GM23338 (cell line): ENCODE measurements around the gene MCTP1. TPM values are rescaled to one million over a fixed set of nuclear protein-coding genes. Genes with fewer than 3 reads are reported as not detected.

Experiments
- ATAC-seq: fragments of 200-7000 bp; cut with Tn5 transposase; 3 replicates; pipeline ENCODE4 v1.9.1; 2020
- DNase-seq: peaks from one replicate; pipeline ENCODE4 v3.0.0-alpha.2; 2015; ENCODE audit warnings: low spot score
- H2AFZ ChIP-seq: fragments of 200-600 bp; sonication (generic); 2 replicates; pipeline ENCODE4 v1.8.0; 2016; ENCODE audit warnings: antibody characterized with exemption, mild to moderate bottlenecking, moderate library complexity
- H3F3A ChIP-seq: fragments of 200-600 bp; sonication (generic); replicated peaks from 2 replicates; pipeline ENCODE4 v1.8.0; 2017; ENCODE audit warnings: antibody characterized with exemption, mixed run types, low read depth
- H3K27ac ChIP-seq: fragments of 200-600 bp; sonication (generic); 2 replicates; pipeline ENCODE4 v1.6.1; 2016; ENCODE audit warnings: low read depth
- H3K27me3 ChIP-seq: fragments of 200-600 bp; sonication (generic); 2 replicates; pipeline ENCODE4 v1.8.0; 2016; ENCODE audit warnings: mild to moderate bottlenecking, mixed run types, moderate library complexity; ENCODE audit not compliant: insufficient read depth
- H3K36me3 ChIP-seq: fragments of 200-600 bp; sonication (generic); 2 replicates; pipeline ENCODE4 v1.8.0; 2016; ENCODE audit warnings: mild to moderate bottlenecking; ENCODE audit not compliant: insufficient read depth
- H3K4me1 ChIP-seq: fragments of 200-600 bp; sonication (generic); 2 replicates; pipeline ENCODE4 v1.8.0; 2016; ENCODE audit warnings: mild to moderate bottlenecking, moderate library complexity; ENCODE audit not compliant: insufficient read depth
- H3K4me2 ChIP-seq: fragments of 200-600 bp; sonication (generic); 2 replicates; pipeline ENCODE4 v1.7.1; 2017; ENCODE audit warnings: mixed run types
- H3K4me3 ChIP-seq: fragments of 200-600 bp; sonication (generic); 2 replicates; pipeline ENCODE4 v1.6.1; 2016; ENCODE audit warnings: mixed run types
- H3K79me2 ChIP-seq: fragments of 200-600 bp; sonication (generic); replicated peaks from 2 replicates; pipeline ENCODE4 v1.8.0; 2017; ENCODE audit warnings: mild to moderate bottlenecking; ENCODE audit not compliant: insufficient read depth
- H3K9me2 ChIP-seq: fragments of 200-600 bp; sonication (generic); 2 replicates; pipeline ENCODE4 v1.8.0; 2017; ENCODE audit not compliant: insufficient read depth
- H4K20me1 ChIP-seq: fragments of 200-600 bp; sonication (generic); replicated peaks from 2 replicates; pipeline ENCODE4 v1.8.0; 2017; ENCODE audit warnings: mild to moderate bottlenecking; ENCODE audit not compliant: insufficient read depth
- H3K27ac Mint-ChIP-seq: 2 replicates; pipeline ENCODE4 v1.8.0; 2020; ENCODE audit warnings: inconsistent platforms, mild to moderate bottlenecking, moderate library complexity, mixed read lengths
- H3K27me3 Mint-ChIP-seq: 3 replicates; pipeline ENCODE4 v1.8.0; 2022; ENCODE audit warnings: low read depth, mild to moderate bottlenecking, moderate library complexity, mixed read lengths, inconsistent platforms; ENCODE audit not compliant: insufficient read depth, poor library complexity
- H3K36me3 Mint-ChIP-seq: 3 replicates; pipeline ENCODE4 v1.8.0; 2021; ENCODE audit warnings: low read depth, mild to moderate bottlenecking, inconsistent platforms, moderate library complexity, mixed read lengths
- H3K4me1 Mint-ChIP-seq: 3 replicates; pipeline ENCODE4 v1.8.0; 2020; ENCODE audit warnings: mild to moderate bottlenecking, inconsistent platforms, mixed read lengths
- H3K4me3 Mint-ChIP-seq: 3 replicates; pipeline ENCODE4 v1.8.0; 2021; ENCODE audit warnings: moderate library complexity, mild to moderate bottlenecking, inconsistent platforms, mixed read lengths
- H3K9me3 Mint-ChIP-seq: 3 replicates; pipeline ENCODE4 v1.8.0; 2020; ENCODE audit warnings: moderate library complexity, mild to moderate bottlenecking, inconsistent platforms, mixed read lengths
- CREB1 ChIP-seq: fragments of 250-450 bp; sonication (Bioruptor Pico); IDR thresholded peaks from 2 replicates; pipeline ENCODE4 v1.5.0; 2020; ENCODE audit warnings: low read depth, mild to moderate bottlenecking, moderate library complexity
- ETS1 ChIP-seq: IDR thresholded peaks from 2 replicates; pipeline ENCODE4 v1.6.1; 2016; ENCODE audit warnings: antibody characterized with exemption
- EZH2 ChIP-seq: fragments of 200-600 bp; sonication (generic); IDR thresholded peaks from one replicate; pipeline ENCODE4 v1.8.0; 2017; ENCODE audit warnings: antibody characterized with exemption, mild to moderate bottlenecking, low read depth; ENCODE audit not compliant: unreplicated experiment
- EZH2phosphoT487 ChIP-seq: fragments of 200-600 bp; sonication (generic); IDR thresholded peaks from one replicate; pipeline ENCODE4 v1.8.1; 2018; ENCODE audit warnings: antibody characterized with exemption; ENCODE audit not compliant: unreplicated experiment
- JUNB ChIP-seq: IDR thresholded peaks from one replicate; pipeline ENCODE4 v1.6.1; 2016; ENCODE audit warnings: antibody characterized with exemption; ENCODE audit not compliant: unreplicated experiment
- NANOG ChIP-seq: IDR thresholded peaks from 2 replicates; pipeline ENCODE4 v1.6.1; 2016; ENCODE audit warnings: antibody characterized with exemption, borderline replicate concordance
- POLR2AphosphoS5 ChIP-seq: IDR thresholded peaks from 2 replicates; pipeline ENCODE4 v1.6.1; 2016; ENCODE audit warnings: antibody characterized with exemption, low read depth
- STAT1 ChIP-seq: IDR thresholded peaks from one replicate; pipeline ENCODE4 v1.6.1; 2016; ENCODE audit warnings: antibody characterized with exemption; ENCODE audit not compliant: unreplicated experiment
- ZNF114 ChIP-seq: fragments of 250-450 bp; sonication (Bioruptor Pico); IDR thresholded peaks from 2 replicates; pipeline ENCODE4 v1.5.0; 2020; ENCODE audit warnings: mild to moderate bottlenecking, moderate library complexity
- ZNF331 ChIP-seq: fragments of 250-450 bp; sonication (Bioruptor Pico); IDR thresholded peaks from 2 replicates; pipeline ENCODE4 v1.5.0; 2020; ENCODE audit warnings: low read depth, mild to moderate bottlenecking, moderate library complexity
- ZNF462 ChIP-seq: fragments of 250-450 bp; sonication (Bioruptor Pico); IDR thresholded peaks from 2 replicates; pipeline ENCODE4 v1.5.0; 2020; ENCODE audit warnings: mild to moderate bottlenecking, moderate library complexity
- polyA plus RNA-seq: library from polyadenylated mRNA; unstranded; fragments of >200 nt; fragmentation: Nextera tagmentation; extraction: Ambion mirVana; gene quantifications from 2 replicates; pipeline ENCODE4 v1.2.1, GENCODE V29; 2016
- total RNA-seq: library from RNA; depleted of rRNA; stranded (reverse); fragments of >200 nt; shearing (Covaris generic); gene quantifications from 2 replicates; pipeline ENCODE4 v1.2.3, GENCODE V29; 2014
- TF ChIP-seq, protein P1 (sequence below): IDR thresholded peaks from one replicate; pipeline ENCODE4 v1.6.1; 2018; ENCODE audit warnings: antibody characterized with exemption; ENCODE audit not compliant: unreplicated experiment
- TF ChIP-seq, protein P2 (sequence below), 2 experiments: fragments of 200-600 bp in 1 of 2; sonication (generic) in 1 of 2; conservative IDR thresholded peaks; 2 replicates each; pipeline versions ENCODE4 v1.5.1 to v1.6.1; 2016 to 2017; ENCODE audit warnings: antibody characterized with exemption in 2 of 2, low read depth in 2 of 2, mild to moderate bottlenecking in 2 of 2, moderate library complexity in 1 of 2

The MCTP1 gene
- total and polyA plus RNA-seq, 2 experiments from 2014 or later: 3.7 to 4.2 TPM

- Histone ChIP-seq H3K9me2 (peaks cover 4% of the 10 kb centered on the region; the same call in 1 of the 2 replicates), H3K27me3 (no peaks in the 10 kb centered on the region), H3F3A (no peaks in the 10 kb centered on the region), H3K79me2 (no peaks in the 10 kb centered on the region), H3K4me3 (no peak overlapping the region), H3K27ac (no peak overlapping the region), H2AFZ (no peak overlapping the region), H3K4me1 (peaks cover 45% of the 10 kb centered on the region), H3K4me2 (peak overlapping the region; percentile 49), H3K36me3 (no peaks in the 10 kb centered on the region), H4K20me1 (no peaks in the 10 kb centered on the region)
- peak; percentile 25 for DNase-seq
- Mint-ChIP-seq H3K27me3 (peaks cover 4% of the 10 kb centered on the region), H3K27ac (peak overlapping the region; percentile 48; the same call in 1 of the 2 replicates), H3K4me1 (peaks cover 41% of the 10 kb centered on the region), H3K4me3 (no peak overlapping the region), H3K36me3 (peaks cover 28% of the 10 kb centered on the region; the same call in 2 of the 3 replicates), H3K9me3 (peaks cover 25% of the 10 kb centered on the region)
- peak; percentile 92 for ATAC-seq
- TF ChIP-seq CREB1 (CRISPR knock-in tag): no peak
- TF ChIP-seq ZNF114 (CRISPR knock-in tag): no peak
- no peak for TF ChIP-seq NANOG
- TF ChIP-seq ETS1: no peak
- TF ChIP-seq JUNB: no peak
- TF ChIP-seq STAT1: no peak
- no peak for TF ChIP-seq EZH2
- TF ChIP-seq, protein P1, sequence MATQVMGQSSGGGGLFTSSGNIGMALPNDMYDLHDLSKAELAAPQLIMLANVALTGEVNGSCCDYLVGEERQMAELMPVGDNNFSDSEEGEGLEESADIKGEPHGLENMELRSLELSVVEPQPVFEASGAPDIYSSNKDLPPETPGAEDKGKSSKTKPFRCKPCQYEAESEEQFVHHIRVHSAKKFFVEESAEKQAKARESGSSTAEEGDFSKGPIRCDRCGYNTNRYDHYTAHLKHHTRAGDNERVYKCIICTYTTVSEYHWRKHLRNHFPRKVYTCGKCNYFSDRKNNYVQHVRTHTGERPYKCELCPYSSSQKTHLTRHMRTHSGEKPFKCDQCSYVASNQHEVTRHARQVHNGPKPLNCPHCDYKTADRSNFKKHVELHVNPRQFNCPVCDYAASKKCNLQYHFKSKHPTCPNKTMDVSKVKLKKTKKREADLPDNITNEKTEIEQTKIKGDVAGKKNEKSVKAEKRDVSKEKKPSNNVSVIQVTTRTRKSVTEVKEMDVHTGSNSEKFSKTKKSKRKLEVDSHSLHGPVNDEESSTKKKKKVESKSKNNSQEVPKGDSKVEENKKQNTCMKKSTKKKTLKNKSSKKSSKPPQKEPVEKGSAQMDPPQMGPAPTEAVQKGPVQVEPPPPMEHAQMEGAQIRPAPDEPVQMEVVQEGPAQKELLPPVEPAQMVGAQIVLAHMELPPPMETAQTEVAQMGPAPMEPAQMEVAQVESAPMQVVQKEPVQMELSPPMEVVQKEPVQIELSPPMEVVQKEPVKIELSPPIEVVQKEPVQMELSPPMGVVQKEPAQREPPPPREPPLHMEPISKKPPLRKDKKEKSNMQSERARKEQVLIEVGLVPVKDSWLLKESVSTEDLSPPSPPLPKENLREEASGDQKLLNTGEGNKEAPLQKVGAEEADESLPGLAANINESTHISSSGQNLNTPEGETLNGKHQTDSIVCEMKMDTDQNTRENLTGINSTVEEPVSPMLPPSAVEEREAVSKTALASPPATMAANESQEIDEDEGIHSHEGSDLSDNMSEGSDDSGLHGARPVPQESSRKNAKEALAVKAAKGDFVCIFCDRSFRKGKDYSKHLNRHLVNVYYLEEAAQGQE: no peak
- TF ChIP-seq EZH2phosphoT487: no peak
- no peak for TF ChIP-seq ZNF462
- TF ChIP-seq ZNF331 (CRISPR knock-in tag): no peak
- TF ChIP-seq POLR2AphosphoS5: no peak
- TF ChIP-seq, protein P2, sequence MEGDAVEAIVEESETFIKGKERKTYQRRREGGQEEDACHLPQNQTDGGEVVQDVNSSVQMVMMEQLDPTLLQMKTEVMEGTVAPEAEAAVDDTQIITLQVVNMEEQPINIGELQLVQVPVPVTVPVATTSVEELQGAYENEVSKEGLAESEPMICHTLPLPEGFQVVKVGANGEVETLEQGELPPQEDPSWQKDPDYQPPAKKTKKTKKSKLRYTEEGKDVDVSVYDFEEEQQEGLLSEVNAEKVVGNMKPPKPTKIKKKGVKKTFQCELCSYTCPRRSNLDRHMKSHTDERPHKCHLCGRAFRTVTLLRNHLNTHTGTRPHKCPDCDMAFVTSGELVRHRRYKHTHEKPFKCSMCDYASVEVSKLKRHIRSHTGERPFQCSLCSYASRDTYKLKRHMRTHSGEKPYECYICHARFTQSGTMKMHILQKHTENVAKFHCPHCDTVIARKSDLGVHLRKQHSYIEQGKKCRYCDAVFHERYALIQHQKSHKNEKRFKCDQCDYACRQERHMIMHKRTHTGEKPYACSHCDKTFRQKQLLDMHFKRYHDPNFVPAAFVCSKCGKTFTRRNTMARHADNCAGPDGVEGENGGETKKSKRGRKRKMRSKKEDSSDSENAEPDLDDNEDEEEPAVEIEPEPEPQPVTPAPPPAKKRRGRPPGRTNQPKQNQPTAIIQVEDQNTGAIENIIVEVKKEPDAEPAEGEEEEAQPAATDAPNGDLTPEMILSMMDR (conservative IDR thresholded peaks at IDR 0.05; ENCODE audit: low read depth in 2 of 2): no peak
Measured at GRCh38 chr5:95172659-95173058, 112.2 kb downstream of the MCTP1 start.
